Measurements from ENCODE around the gene AFAP1.

GRCh38 chr4:7804756-7805385 lies 134.8 kb downstream of the AFAP1 start:
- TF ChIP-seq, protein P1, sequence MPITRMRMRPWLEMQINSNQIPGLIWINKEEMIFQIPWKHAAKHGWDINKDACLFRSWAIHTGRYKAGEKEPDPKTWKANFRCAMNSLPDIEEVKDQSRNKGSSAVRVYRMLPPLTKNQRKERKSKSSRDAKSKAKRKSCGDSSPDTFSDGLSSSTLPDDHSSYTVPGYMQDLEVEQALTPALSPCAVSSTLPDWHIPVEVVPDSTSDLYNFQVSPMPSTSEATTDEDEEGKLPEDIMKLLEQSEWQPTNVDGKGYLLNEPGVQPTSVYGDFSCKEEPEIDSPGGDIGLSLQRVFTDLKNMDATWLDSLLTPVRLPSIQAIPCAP (CRISPR knock-in tag; IDR thresholded peaks at IDR 0.05), result no peak
- TF ChIP-seq, protein P2, sequence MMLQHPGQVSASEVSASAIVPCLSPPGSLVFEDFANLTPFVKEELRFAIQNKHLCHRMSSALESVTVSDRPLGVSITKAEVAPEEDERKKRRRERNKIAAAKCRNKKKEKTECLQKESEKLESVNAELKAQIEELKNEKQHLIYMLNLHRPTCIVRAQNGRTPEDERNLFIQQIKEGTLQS (CRISPR knock-in tag; conservative IDR thresholded peaks at IDR 0.05), result no peak
- TF ChIP-seq ATF2 (CRISPR knock-in tag; IDR thresholded peaks at IDR 0.05; ENCODE audit: borderline replicate concordance, low read depth) (no peak), ATF1 (CRISPR knock-in tag; IDR thresholded peaks at IDR 0.05) (no peak), ZNF138 (CRISPR knock-in tag; conservative IDR thresholded peaks at IDR 0.05) (no peak), ZNF396 (CRISPR knock-in tag; IDR thresholded peaks at IDR 0.05; ENCODE audit: borderline replicate concordance) (no peak), MAX (CRISPR knock-in tag; IDR thresholded peaks at IDR 0.05) (no peak), NR1H2 (CRISPR knock-in tag; IDR thresholded peaks at IDR 0.05) (no peak), AFF4 (CRISPR knock-in tag; IDR thresholded peaks at IDR 0.05; ENCODE audit: borderline replicate concordance) (no peak), JUN (CRISPR knock-in tag; IDR thresholded peaks at IDR 0.05) (no peak), JAZF1 (CRISPR knock-in tag; IDR thresholded peaks at IDR 0.05) (no peak), RELA (CRISPR knock-in tag; IDR thresholded peaks at IDR 0.05; ENCODE audit: borderline replicate concordance) (no peak)
- TF ChIP-seq, protein P3, sequence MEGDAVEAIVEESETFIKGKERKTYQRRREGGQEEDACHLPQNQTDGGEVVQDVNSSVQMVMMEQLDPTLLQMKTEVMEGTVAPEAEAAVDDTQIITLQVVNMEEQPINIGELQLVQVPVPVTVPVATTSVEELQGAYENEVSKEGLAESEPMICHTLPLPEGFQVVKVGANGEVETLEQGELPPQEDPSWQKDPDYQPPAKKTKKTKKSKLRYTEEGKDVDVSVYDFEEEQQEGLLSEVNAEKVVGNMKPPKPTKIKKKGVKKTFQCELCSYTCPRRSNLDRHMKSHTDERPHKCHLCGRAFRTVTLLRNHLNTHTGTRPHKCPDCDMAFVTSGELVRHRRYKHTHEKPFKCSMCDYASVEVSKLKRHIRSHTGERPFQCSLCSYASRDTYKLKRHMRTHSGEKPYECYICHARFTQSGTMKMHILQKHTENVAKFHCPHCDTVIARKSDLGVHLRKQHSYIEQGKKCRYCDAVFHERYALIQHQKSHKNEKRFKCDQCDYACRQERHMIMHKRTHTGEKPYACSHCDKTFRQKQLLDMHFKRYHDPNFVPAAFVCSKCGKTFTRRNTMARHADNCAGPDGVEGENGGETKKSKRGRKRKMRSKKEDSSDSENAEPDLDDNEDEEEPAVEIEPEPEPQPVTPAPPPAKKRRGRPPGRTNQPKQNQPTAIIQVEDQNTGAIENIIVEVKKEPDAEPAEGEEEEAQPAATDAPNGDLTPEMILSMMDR (IDR thresholded peaks at IDR 0.05), result no peak
- TF ChIP-seq, protein P4, sequence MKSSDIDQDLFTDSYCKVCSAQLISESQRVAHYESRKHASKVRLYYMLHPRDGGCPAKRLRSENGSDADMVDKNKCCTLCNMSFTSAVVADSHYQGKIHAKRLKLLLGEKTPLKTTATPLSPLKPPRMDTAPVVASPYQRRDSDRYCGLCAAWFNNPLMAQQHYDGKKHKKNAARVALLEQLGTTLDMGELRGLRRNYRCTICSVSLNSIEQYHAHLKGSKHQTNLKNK (CRISPR knock-in tag; IDR thresholded peaks at IDR 0.05), result no peak
